ENCODE data around the gene NOTUM. TPM values are rescaled to one million over a fixed set of nuclear protein-coding genes. Genes with fewer than 3 reads are reported as not detected.

Gene NOTUM
- total RNA-seq (under 1 TPM in 1 of 5 experiments, not detected in 4; 0.82 TPM), polyA plus RNA-seq (under 1 TPM in 1 of 2 donors, not detected in 1; 0.35 TPM), total RNA-seq (not detected)

GRCh38 chr17:81961087-81961511 lies at the start of gene NOTUM:
TSS of gene NOTUM (minus strand) at chr17:81961187. CDS start at chr17:81960909, 278 bp downstream.
- Mint-ChIP-seq H3K4me3 (peak within 1 kb of the TSS in 4 of 10 donors; percentile 37 to 82 (median 66)), H3K4me1 (peaks cover 0 to 19% (median 4%) of the 10 kb centered on the region in 7 donors), H3K27me3 (peaks cover 0 to 48% (median 12%) of the 10 kb centered on the region in 5 donors), H3K27ac (no peak within 1 kb of the TSS), H3K9me3 (no peaks in the 10 kb centered on the region), H3K36me3 (no peaks in the 10 kb centered on the region)
- Histone ChIP-seq H3K27ac (ENCODE audit: low read depth, low read length) (no peak within 1 kb of the TSS), H3K9me3 (ENCODE audit: control insufficient read depth in 2 of 3, low read length in 3 of 3) (no peaks in the 10 kb centered on the region), H3K36me3 (ENCODE audit: control insufficient read depth in 2 of 3, insufficient read depth in 3 of 3, low read length in 3 of 3) (no peaks in the 10 kb centered on the region), H3K4me1 (ENCODE audit: control insufficient read depth in 2 of 2, insufficient read depth in 2 of 2, low read length in 2 of 2) (peaks cover 0 to 10% of the 10 kb centered on the region in 2 donors), H3K27me3 (ENCODE audit: control insufficient read depth in 2 of 2, insufficient read depth in 2 of 2, low read length in 2 of 2) (peaks cover 8% of the 10 kb centered on the region in 2 donors), H3K4me3 (ENCODE audit: low read length) (no peak within 1 kb of the TSS)
- ATAC-seq (no peak), DNase-seq (no peak)
- ChIA-PET POLR2A (interaction anchor here (1.7 to 4.4 kb wide), 3 partner anchors 15 to 69 kb away, joined by 7 to 29 read pairs (median 7); partner anchors contain the start of genes CENPX and LRRC45), CTCF (interaction anchor here (0.6 to 5.7 kb wide), 3 partner anchors 60 to 534 kb away, joined by 3 to 122 read pairs (median 5); partner anchors contain the start of genes CENPX and LRRC45)
- intact Hi-C loops (cut with micrococcal nuclease) = loop anchor here in 1 of 2 donors (2.0 kb wide), 1 partner anchor 16 kb away; the partner anchor contains the start of gene ASPSCR1

GRCh38 chr17:82009413-82009812 lies 48.4 kb upstream of the NOTUM start:
- H3K27me3 Mint-ChIP-seq = no peaks in the 10 kb centered on the region
- Histone ChIP-seq H3K27ac (ENCODE audit: low read depth, low read length) (no peak overlapping the region), H3K27me3 (ENCODE audit: control insufficient read depth in 2 of 2, insufficient read depth in 2 of 2, low read length in 2 of 2) (no peaks in the 10 kb centered on the region), H3K9me3 (ENCODE audit: control insufficient read depth in 2 of 3, low read length in 3 of 3) (no peaks in the 10 kb centered on the region), H3K36me3 (ENCODE audit: control insufficient read depth in 2 of 3, insufficient read depth in 3 of 3, low read length in 3 of 3) (peaks cover 0 to 10% (median 0%) of the 10 kb centered on the region in 3 experiments), H3K4me1 (ENCODE audit: control insufficient read depth in 2 of 2, insufficient read depth in 2 of 2, low read length in 2 of 2) (no peaks in the 10 kb centered on the region), H3K4me3 (ENCODE audit: low read length) (no peak overlapping the region)
- ChIA-PET CTCF (no interaction called here), POLR2A (interaction anchor here (0.5 kb wide), 1 partner anchor 12 kb away, joined by 3 read pairs; no protein-coding TSS in a partner anchor)
- no peak overlapping the region for H3K27ac Mint-ChIP-seq
- no peak overlapping the region for H3K4me3 Mint-ChIP-seq
- H3K36me3 Mint-ChIP-seq = no peaks in the 10 kb centered on the region
- no peak for DNase-seq
- peaks cover 0 to 3% (median 0%) of the 10 kb centered on the region in 7 donors for H3K4me1 Mint-ChIP-seq
- no peaks in the 10 kb centered on the region for H3K9me3 Mint-ChIP-seq
- intact Hi-C loops (cut with micrococcal nuclease) = no loop called here
- no peak for ATAC-seq

GRCh38 chr17:82008941-82009405 lies 48.0 kb upstream of the NOTUM start:
- no peak for ATAC-seq
- Histone ChIP-seq H3K4me1 (ENCODE audit: control insufficient read depth in 2 of 2, insufficient read depth in 2 of 2, low read length in 2 of 2) (no peaks in the 10 kb centered on the region), H3K27ac (ENCODE audit: low read depth, low read length) (no peak overlapping the region), H3K9me3 (ENCODE audit: control insufficient read depth in 2 of 3, low read length in 3 of 3) (no peaks in the 10 kb centered on the region), H3K4me3 (ENCODE audit: low read length) (no peak overlapping the region), H3K27me3 (ENCODE audit: control insufficient read depth in 2 of 2, insufficient read depth in 2 of 2, low read length in 2 of 2) (no peaks in the 10 kb centered on the region), H3K36me3 (ENCODE audit: control insufficient read depth in 2 of 3, insufficient read depth in 3 of 3, low read length in 3 of 3) (peaks cover 0 to 10% (median 0%) of the 10 kb centered on the region in 3 experiments)
- H3K27me3 Mint-ChIP-seq = no peaks in the 10 kb centered on the region
- DNase-seq = no peak
- intact Hi-C loops (cut with micrococcal nuclease) = no loop called here
- no peaks in the 10 kb centered on the region for H3K36me3 Mint-ChIP-seq
- no peak overlapping the region for H3K27ac Mint-ChIP-seq
- peaks cover 0 to 3% (median 0%) of the 10 kb centered on the region in 7 donors for H3K4me1 Mint-ChIP-seq
- no peaks in the 10 kb centered on the region for H3K9me3 Mint-ChIP-seq
- H3K4me3 Mint-ChIP-seq = no peak overlapping the region
- POLR2A ChIA-PET = interaction anchor here (0.5 to 0.7 kb wide), 2 partner anchors 12 to 145 kb away, joined by 3 read pairs; no protein-coding TSS in a partner anchor
- CTCF ChIA-PET = no interaction called here

GRCh38 chr17:82008258-82008940 lies 47.4 kb upstream of the NOTUM start:
- CTCF ChIA-PET = no interaction called here
- Histone ChIP-seq H3K27me3 (ENCODE audit: control insufficient read depth in 2 of 2, insufficient read depth in 2 of 2, low read length in 2 of 2) (no peaks in the 10 kb centered on the region), H3K27ac (ENCODE audit: low read depth, low read length) (no peak overlapping the region), H3K36me3 (ENCODE audit: control insufficient read depth in 2 of 3, insufficient read depth in 3 of 3, low read length in 3 of 3) (peaks cover 0 to 10% (median 0%) of the 10 kb centered on the region in 3 experiments), H3K9me3 (ENCODE audit: control insufficient read depth in 2 of 3, low read length in 3 of 3) (no peaks in the 10 kb centered on the region), H3K4me3 (ENCODE audit: low read length) (no peak overlapping the region), H3K4me1 (ENCODE audit: control insufficient read depth in 2 of 2, insufficient read depth in 2 of 2, low read length in 2 of 2) (no peaks in the 10 kb centered on the region)
- POLR2A ChIA-PET = interaction anchor here (0.5 to 0.7 kb wide), 2 partner anchors 11 to 145 kb away, joined by 3 read pairs; no protein-coding TSS in a partner anchor
- peaks cover 0 to 3% (median 0%) of the 10 kb centered on the region in 7 donors for H3K4me1 Mint-ChIP-seq
- no peaks in the 10 kb centered on the region for H3K36me3 Mint-ChIP-seq
- intact Hi-C loops (cut with micrococcal nuclease) = no loop called here
- H3K4me3 Mint-ChIP-seq = no peak overlapping the region
- H3K27ac Mint-ChIP-seq = no peak overlapping the region
- H3K9me3 Mint-ChIP-seq = no peaks in the 10 kb centered on the region
- no peak for ATAC-seq
- H3K27me3 Mint-ChIP-seq = no peaks in the 10 kb centered on the region
- no peak for DNase-seq

- no peaks in the 10 kb centered on the region for H3K9me3 ChIP-seq (ENCODE audit: control insufficient read depth in 2 of 3, low read length in 3 of 3)
- no peaks in the 10 kb centered on the region for H3K27me3 Mint-ChIP-seq
- ATAC-seq (no peak), DNase-seq (no peak)
- peaks cover 0 to 10% (median 0%) of the 10 kb centered on the region in 3 experiments for H3K36me3 ChIP-seq (ENCODE audit: control insufficient read depth in 2 of 3, insufficient read depth in 3 of 3, low read length in 3 of 3)
- peaks cover 0 to 3% (median 0%) of the 10 kb centered on the region in 7 donors for H3K4me1 Mint-ChIP-seq
- no peak overlapping the region for H3K27ac Mint-ChIP-seq
- H3K27ac ChIP-seq (ENCODE audit: low read depth, low read length) = no peak overlapping the region
- ChIA-PET CTCF (no interaction called here), POLR2A (no interaction called here)
- no peaks in the 10 kb centered on the region for H3K27me3 ChIP-seq (ENCODE audit: control insufficient read depth in 2 of 2, insufficient read depth in 2 of 2, low read length in 2 of 2)
- H3K4me3 Mint-ChIP-seq = no peak overlapping the region
- no peaks in the 10 kb centered on the region for H3K36me3 Mint-ChIP-seq
- no peaks in the 10 kb centered on the region for H3K9me3 Mint-ChIP-seq
- H3K4me3 ChIP-seq (ENCODE audit: low read length) = no peak overlapping the region
- no peaks in the 10 kb centered on the region for H3K4me1 ChIP-seq (ENCODE audit: control insufficient read depth in 2 of 2, insufficient read depth in 2 of 2, low read length in 2 of 2)
- intact Hi-C loops (cut with micrococcal nuclease) = no loop called here
These were observed 46.7 kb upstream of the NOTUM start for GRCh38 chr17:82007495-82008257.

- Histone ChIP-seq H3K4me1 (ENCODE audit: control insufficient read depth in 2 of 2, insufficient read depth in 2 of 2, low read length in 2 of 2) (no peaks in the 10 kb centered on the region), H3K4me3 (ENCODE audit: low read length) (no peak overlapping the region), H3K27me3 (ENCODE audit: control insufficient read depth in 2 of 2, insufficient read depth in 2 of 2, low read length in 2 of 2) (no peaks in the 10 kb centered on the region), H3K36me3 (ENCODE audit: control insufficient read depth in 2 of 3, insufficient read depth in 3 of 3, low read length in 3 of 3) (peaks cover 0 to 9% (median 0%) of the 10 kb centered on the region in 3 experiments), H3K27ac (ENCODE audit: low read depth, low read length) (no peak overlapping the region), H3K9me3 (ENCODE audit: control insufficient read depth in 2 of 3, low read length in 3 of 3) (no peaks in the 10 kb centered on the region)
- H3K9me3 Mint-ChIP-seq = no peaks in the 10 kb centered on the region
- ATAC-seq (no peak), DNase-seq (no peak)
- ChIA-PET CTCF (no interaction called here), POLR2A (no interaction called here)
- no peak overlapping the region for H3K4me3 Mint-ChIP-seq
- H3K27ac Mint-ChIP-seq = no peak overlapping the region
- intact Hi-C loops (cut with micrococcal nuclease) = no loop called here
- H3K27me3 Mint-ChIP-seq = no peaks in the 10 kb centered on the region
- H3K36me3 Mint-ChIP-seq = no peaks in the 10 kb centered on the region
- peaks cover 0 to 3% (median 0%) of the 10 kb centered on the region in 7 donors for H3K4me1 Mint-ChIP-seq
These were observed 46.2 kb upstream of the NOTUM start for GRCh38 chr17:82007228-82007494.
